Hypothalamus (tissue), 51 donors: ENCODE data around the gene BCL11A.

Experiments used
- DNase-seq, 51 donors: peaks; one replicate each; lab custom pipeline; 2025; lab: John Stamatoyannopoulos, UW

Gene BCL11A

GRCh38 chr2:60512641-60513040, 40.8 kb downstream of the BCL11A start:
- peak in 1 of 51 donors; percentile 31 for DNase-seq

- no peak for DNase-seq
These were observed 41.3 kb downstream of the BCL11A start for GRCh38 chr2:60512062-60512622.

- DNase-seq, result no peak
These were observed 42.7 kb downstream of the BCL11A start for GRCh38 chr2:60510713-60511112.

GRCh38 chr2:60509066-60509465, 44.4 kb downstream of the BCL11A start:
- DNase-seq, result no peak

GRCh38 chr2:60508339-60508917, 45.0 kb downstream of the BCL11A start:
- peak in 1 of 51 donors; percentile 10 for DNase-seq

- DNase-seq, result no peak
These were observed 46.1 kb downstream of the BCL11A start for GRCh38 chr2:60507211-60507965.

GRCh38 chr2:60505880-60506260, 47.6 kb downstream of the BCL11A start:
- no peak for DNase-seq

GRCh38 chr2:60505240-60505879, 48.1 kb downstream of the BCL11A start:
- no peak for DNase-seq

GRCh38 chr2:60504049-60504448, 49.4 kb downstream of the BCL11A start:
- no peak for DNase-seq

- no peak for DNase-seq
These were observed 51.3 kb downstream of the BCL11A start for GRCh38 chr2:60502144-60502543.

GRCh38 chr2:60500861-60501260, 52.6 kb downstream of the BCL11A start:
- no peak for DNase-seq

GRCh38 chr2:60499651-60500265, 53.7 kb downstream of the BCL11A start:
- no peak for DNase-seq

GRCh38 chr2:60498816-60499429, 54.5 kb downstream of the BCL11A start:
- no peak for DNase-seq

- DNase-seq, result no peak
These were observed 55.2 kb downstream of the BCL11A start for GRCh38 chr2:60498127-60498815.

- DNase-seq, result no peak
These were observed 56.0 kb downstream of the BCL11A start for GRCh38 chr2:60497500-60497899.

GRCh38 chr2:60496956-60497355, 56.5 kb downstream of the BCL11A start:
- DNase-seq, result no peak

- DNase-seq, result no peak
These were observed 57.0 kb downstream of the BCL11A start for GRCh38 chr2:60496475-60496874.

GRCh38 chr2:60495041-60495625, 58.3 kb downstream of the BCL11A start:
- DNase-seq, result no peak

- DNase-seq, result no peak
These were observed 59.6 kb downstream of the BCL11A start for GRCh38 chr2:60493804-60494387.
